HepG2 (cell line): ENCODE data around the gene CLEC3A. TPM values are rescaled to one million over a fixed set of nuclear protein-coding genes. Genes with fewer than 3 reads are reported as not detected.

ENCODE experiments used
- ATAC-seq: fragments of 200-7000 bp; cut with Tn5 transposase; 3 replicates; pipeline ENCODE4 v1.9.1; 2020; ENCODE audit warnings: mild to moderate bottlenecking, moderate library complexity
- BruUV-seq: library from RNA; stranded (reverse); fragments of 400-500 nt; replicated peaks from 2 replicates; lab custom pipeline; 2021; lab: Mats Ljungman, UMichigan
- CTCF ChIA-PET: fragments of 300-600 bp; formaldehyde crosslinking; extraction: SDS; loops from one replicate; lab custom pipeline; 2021; ENCODE audit warnings: low total read pairs, inconsistent platforms, low intra/inter-chr PET ratio; lab: Yijun Ruan, JAX
- POLR2A ChIA-PET: fragments of 350-600 bp; sonication (Branson Sonifier 250); formaldehyde crosslinking; loops from one replicate; lab custom pipeline; 2020; ENCODE audit warnings: antibody characterized with exemption, inconsistent platforms; lab: Yijun Ruan, JAX
- DNase-seq: peaks from one replicate; pipeline ENCODE4 v3.0.0-alpha.2; 2015; ENCODE audit warnings: low spot score
- FAIRE-seq: peaks from 3 replicates; lab custom pipeline; 2011; peaks lifted over from hg19 to GRCh38; lab: Jason Lieb, UNC
- H2AFZ ChIP-seq: one replicate; pipeline ENCODE4 v1.6.1; 2011; ENCODE audit warnings: low read length, inconsistent platforms
- H3K27ac ChIP-seq: fragments of 300-600 bp; 3 replicates; pipeline ENCODE4 v1.8.0; 2011; ENCODE audit warnings: mixed run types, mild to moderate bottlenecking, mixed read lengths, low read length, inconsistent platforms; ENCODE audit not compliant: insufficient read depth; ENCODE audit errors: extremely low read length
- H3K27me3 ChIP-seq, 2 experiments: fragments of 200-600 bp in 1 of 2; 2 replicates in 1 of 2; 3 replicates in 1 of 2; pipeline versions ENCODE4 v1.6.0 to v1.8.0; 2011; ENCODE audit warnings: low read length in 2 of 2, mild to moderate bottlenecking in 2 of 2, moderate library complexity in 2 of 2, inconsistent platforms in 1 of 2; ENCODE audit not compliant: insufficient read depth in 2 of 2, control insufficient read depth in 1 of 2
- H3K36me3 ChIP-seq, 2 experiments: fragments of 200-600 bp in 1 of 2; replicated peaks in 1 of 2; 2 replicates in 1 of 2; 3 replicates in 1 of 2; pipeline versions ENCODE4 v1.5.1 to v1.8.0; 2011; ENCODE audit warnings: low read length in 2 of 2, inconsistent platforms in 1 of 2; ENCODE audit not compliant: insufficient read depth in 2 of 2, control insufficient read depth in 1 of 2
- H3K4me1 ChIP-seq: 2 replicates; pipeline ENCODE4 v1.5.1; 2012; ENCODE audit warnings: low read length, inconsistent platforms; ENCODE audit not compliant: insufficient read depth
- H3K4me2 ChIP-seq: 2 replicates; pipeline ENCODE4 v1.6.0; 2011; ENCODE audit warnings: low read depth, low read length, inconsistent platforms
- H3K4me3 ChIP-seq, 3 experiments: fragments of 200-600 bp in 1 of 3; sonication (generic), shearing (Covaris generic) in 1 of 3; replicated peaks in 1 of 3; 2 replicates each; pipeline ENCODE4 v1.5.1; 2011 to 2016; ENCODE audit warnings: low read length in 3 of 3, inconsistent platforms in 2 of 3, low read depth in 2 of 3, mild to moderate bottlenecking in 2 of 3, control low read depth in 1 of 3, mixed read lengths in 1 of 3; ENCODE audit not compliant: insufficient read depth in 1 of 3
- H3K79me2 ChIP-seq: one replicate; pipeline ENCODE4 v1.6.1; 2011; ENCODE audit warnings: low read length, inconsistent platforms; ENCODE audit not compliant: insufficient read depth
- H3K9ac ChIP-seq: 2 replicates; pipeline ENCODE4 v1.6.0; 2011; ENCODE audit warnings: mild to moderate bottlenecking, low read depth, low read length, inconsistent platforms; ENCODE audit not compliant: insufficient read depth
- H3K9me3 ChIP-seq: 2 replicates; pipeline ENCODE4 v1.5.1; 2012; ENCODE audit warnings: mild to moderate bottlenecking, low read length
- H4K20me1 ChIP-seq: 2 replicates; pipeline ENCODE4 v1.6.0; 2011; ENCODE audit warnings: inconsistent platforms, mild to moderate bottlenecking, low read length, moderate library complexity; ENCODE audit not compliant: insufficient read depth
- CTCF ChIP-seq: sonication (generic); formaldehyde crosslinking; IDR thresholded peaks from 2 replicates; pipeline ENCODE4 v1.5.0; 2020; ENCODE audit warnings: mild to moderate bottlenecking, missing genetic modification reagents, moderate library complexity
- HNRNPUL1 ChIP-seq: fragments of 200-400 bp; formaldehyde crosslinking; IDR thresholded peaks from 2 replicates; pipeline ENCODE4 v1.6.1; 2017; ENCODE audit warnings: low read depth, mild to moderate bottlenecking, low read length, moderate library complexity
- SATB2 ChIP-seq: sonication (generic); formaldehyde crosslinking; IDR thresholded peaks from 2 replicates; pipeline ENCODE4 v1.5.0; 2020; ENCODE audit warnings: missing genetic modification reagents
- ZBTB21 ChIP-seq: sonication (generic); formaldehyde crosslinking; IDR thresholded peaks from 2 replicates; pipeline ENCODE4 v1.4.0; 2020; ENCODE audit warnings: missing genetic modification reagents
- ZNF251 ChIP-seq: sonication (generic); formaldehyde crosslinking; IDR thresholded peaks from 2 replicates; pipeline ENCODE4 v1.9.0; 2021; ENCODE audit warnings: mild to moderate bottlenecking, missing genetic modification reagents
- ZNF652 ChIP-seq: IDR thresholded peaks from 2 replicates; pipeline ENCODE4 v1.6.1; 2016; ENCODE audit warnings: low read depth, borderline replicate concordance
- WGBS: methylation state at CpG from one replicate; pipeline ENCODE4 v1.1.6; 2017; ENCODE audit warnings: low lambda C conversion rate; 5-methylcytosine and 5-hydroxymethylcytosine counted together
- in situ Hi-C: cut with HindIII; loops from 2 replicates; pipeline ENCODE4 v1.10.0; 2017; ENCODE audit warnings: low pct_unique_long_range_greater_than_20kb; ENCODE audit not compliant: extremely low pct_ligation_motif_present
- intact Hi-C: fragments of 100-400 bp; cut with micrococcal nuclease; formaldehyde crosslinking; loops from one replicate; pipeline ENCODE4 v1.10.0; 2022; ENCODE audit not compliant: unreplicated experiment
- polyA plus RNA-seq, 8 experiments: library from polyadenylated mRNA; depleted of rRNA in 3 of 8; stranded (reverse) in 7 of 8; unstranded in 1 of 8; fragments of >200 nt; fragmentation: Illumina TruSeq in 4 of 8; extraction: Trizol in 4 of 8; gene quantifications; 2 replicates each; pipeline versions ENCODE4 v1.2.1 to v1.2.3, GENCODE V29; 2011 to 2016; ENCODE audit warnings: low read depth in 4 of 8, missing spikeins in 1 of 8, mixed read lengths in 1 of 8; ENCODE audit not compliant: insufficient read depth in 1 of 8
- total RNA-seq, 5 experiments: library from RNA; depleted of rRNA; stranded (reverse); fragments of >200 nt; fragmentation: Illumina TruSeq; extraction: Trizol; gene quantifications; 2 replicates each; pipeline ENCODE4 v1.2.3, GENCODE V29; 2016; ENCODE audit warnings: low read depth in 1 of 5
- TF ChIP-seq, protein P1 (sequence below): sonication (generic); formaldehyde crosslinking; IDR thresholded peaks from 2 replicates; pipeline ENCODE4 v1.4.0; 2020; ENCODE audit warnings: missing genetic modification reagents
- TF ChIP-seq, protein P2 (sequence below): sonication (generic); formaldehyde crosslinking; IDR thresholded peaks from 2 replicates; pipeline ENCODE4 v1.5.0; 2020; ENCODE audit warnings: mild to moderate bottlenecking, missing genetic modification reagents

Gene CLEC3A
- total and polyA plus RNA-seq, 2 of the 13 experiments (the other 11 are each of a cell fraction or from before 2014, with no cell fraction given), result not detected

- in situ Hi-C loops, result no loop called here
- CTCF ChIA-PET, result no interaction called here
Measured at GRCh38 chr16:78060295-78060694, 37.9 kb downstream of the CLEC3A start.

GRCh38 chr16:78060809-78061208 is 38.5 kb downstream of the CLEC3A start:
- no peak overlapping the region for H3K9ac ChIP-seq
- H2AFZ ChIP-seq, result no peak overlapping the region
- ATAC-seq (no peak), FAIRE-seq (no peak), DNase-seq (no peak)
- H3K4me2 ChIP-seq, result no peak overlapping the region
- in situ Hi-C loops, result no loop called here
- BruUV-seq, result no TSS peak
- POLR2A ChIA-PET, result no interaction called here
- no peaks in the 10 kb centered on the region for H3K9me3 ChIP-seq
- H4K20me1 ChIP-seq, result no peaks in the 10 kb centered on the region
- WGBS, result 13% methylated on average over 5 of the region's 5 CpGs
- H3K27ac ChIP-seq, result no peak overlapping the region
- intact Hi-C loops, result no loop called here
- peaks cover 7% of the 10 kb centered on the region; the same call in 1 of the 2 replicates for H3K4me1 ChIP-seq
- no peaks in the 10 kb centered on the region for H3K79me2 ChIP-seq
- CTCF ChIA-PET, result no interaction called here
- H3K4me3 ChIP-seq, result no peak overlapping the region
- no peaks in the 10 kb centered on the region for H3K36me3 ChIP-seq
- H3K27me3 ChIP-seq, result peaks cover 2 to 8% of the 10 kb centered on the region in 2 experiments; a peak in 3 of 5 replicates
- no peak for TF ChIP-seq ZBTB21 (CRISPR knock-in tag)
- TF ChIP-seq, protein P1, sequence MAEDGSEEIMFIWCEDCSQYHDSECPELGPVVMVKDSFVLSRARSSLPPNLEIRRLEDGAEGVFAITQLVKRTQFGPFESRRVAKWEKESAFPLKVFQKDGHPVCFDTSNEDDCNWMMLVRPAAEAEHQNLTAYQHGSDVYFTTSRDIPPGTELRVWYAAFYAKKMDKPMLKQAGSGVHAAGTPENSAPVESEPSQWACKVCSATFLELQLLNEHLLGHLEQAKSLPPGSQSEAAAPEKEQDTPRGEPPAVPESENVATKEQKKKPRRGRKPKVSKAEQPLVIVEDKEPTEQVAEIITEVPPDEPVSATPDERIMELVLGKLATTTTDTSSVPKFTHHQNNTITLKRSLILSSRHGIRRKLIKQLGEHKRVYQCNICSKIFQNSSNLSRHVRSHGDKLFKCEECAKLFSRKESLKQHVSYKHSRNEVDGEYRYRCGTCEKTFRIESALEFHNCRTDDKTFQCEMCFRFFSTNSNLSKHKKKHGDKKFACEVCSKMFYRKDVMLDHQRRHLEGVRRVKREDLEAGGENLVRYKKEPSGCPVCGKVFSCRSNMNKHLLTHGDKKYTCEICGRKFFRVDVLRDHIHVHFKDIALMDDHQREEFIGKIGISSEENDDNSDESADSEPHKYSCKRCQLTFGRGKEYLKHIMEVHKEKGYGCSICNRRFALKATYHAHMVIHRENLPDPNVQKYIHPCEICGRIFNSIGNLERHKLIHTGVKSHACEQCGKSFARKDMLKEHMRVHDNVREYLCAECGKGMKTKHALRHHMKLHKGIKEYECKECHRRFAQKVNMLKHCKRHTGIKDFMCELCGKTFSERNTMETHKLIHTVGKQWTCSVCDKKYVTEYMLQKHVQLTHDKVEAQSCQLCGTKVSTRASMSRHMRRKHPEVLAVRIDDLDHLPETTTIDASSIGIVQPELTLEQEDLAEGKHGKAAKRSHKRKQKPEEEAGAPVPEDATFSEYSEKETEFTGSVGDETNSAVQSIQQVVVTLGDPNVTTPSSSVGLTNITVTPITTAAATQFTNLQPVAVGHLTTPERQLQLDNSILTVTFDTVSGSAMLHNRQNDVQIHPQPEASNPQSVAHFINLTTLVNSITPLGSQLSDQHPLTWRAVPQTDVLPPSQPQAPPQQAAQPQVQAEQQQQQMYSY (CRISPR knock-in tag), result no peak
- TF ChIP-seq, protein P2, sequence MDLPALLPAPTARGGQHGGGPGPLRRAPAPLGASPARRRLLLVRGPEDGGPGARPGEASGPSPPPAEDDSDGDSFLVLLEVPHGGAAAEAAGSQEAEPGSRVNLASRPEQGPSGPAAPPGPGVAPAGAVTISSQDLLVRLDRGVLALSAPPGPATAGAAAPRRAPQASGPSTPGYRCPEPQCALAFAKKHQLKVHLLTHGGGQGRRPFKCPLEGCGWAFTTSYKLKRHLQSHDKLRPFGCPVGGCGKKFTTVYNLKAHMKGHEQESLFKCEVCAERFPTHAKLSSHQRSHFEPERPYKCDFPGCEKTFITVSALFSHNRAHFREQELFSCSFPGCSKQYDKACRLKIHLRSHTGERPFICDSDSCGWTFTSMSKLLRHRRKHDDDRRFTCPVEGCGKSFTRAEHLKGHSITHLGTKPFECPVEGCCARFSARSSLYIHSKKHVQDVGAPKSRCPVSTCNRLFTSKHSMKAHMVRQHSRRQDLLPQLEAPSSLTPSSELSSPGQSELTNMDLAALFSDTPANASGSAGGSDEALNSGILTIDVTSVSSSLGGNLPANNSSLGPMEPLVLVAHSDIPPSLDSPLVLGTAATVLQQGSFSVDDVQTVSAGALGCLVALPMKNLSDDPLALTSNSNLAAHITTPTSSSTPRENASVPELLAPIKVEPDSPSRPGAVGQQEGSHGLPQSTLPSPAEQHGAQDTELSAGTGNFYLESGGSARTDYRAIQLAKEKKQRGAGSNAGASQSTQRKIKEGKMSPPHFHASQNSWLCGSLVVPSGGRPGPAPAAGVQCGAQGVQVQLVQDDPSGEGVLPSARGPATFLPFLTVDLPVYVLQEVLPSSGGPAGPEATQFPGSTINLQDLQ (CRISPR knock-in tag), result no peak
- TF ChIP-seq SATB2 (CRISPR knock-in tag), result no peak
- no peak for TF ChIP-seq ZNF251

More at GRCh38 chr16:78060295-78060694, 37.9 kb downstream of the CLEC3A start:
- DNase-seq, result no peak
- Histone ChIP-seq H3K4me1 (peaks cover 7% of the 10 kb centered on the region; the same call in 1 of the 2 replicates), H3K79me2 (no peaks in the 10 kb centered on the region), H3K36me3 (no peaks in the 10 kb centered on the region), H3K9me3 (no peaks in the 10 kb centered on the region), H3K27ac (no peak overlapping the region), H3K9ac (no peak overlapping the region), H4K20me1 (no peaks in the 10 kb centered on the region), H2AFZ (no peak overlapping the region), H3K4me2 (no peak overlapping the region), H3K4me3 (no peak overlapping the region), H3K27me3 (peaks cover 0 to 8% of the 10 kb centered on the region in 2 experiments; a peak in 3 of 5 replicates)
- no peak for ATAC-seq
- intact Hi-C loops, result no loop called here
- POLR2A ChIA-PET, result no interaction called here
- TF ChIP-seq CTCF (CRISPR knock-in tag) (0 out of 2 replicates have a peak, but pooled peaks have one; percentile 12), HNRNPUL1 (no peak), ZNF652 (peak; percentile 50; the same call in 1 of the 2 replicates)
- BruUV-seq, result no TSS peak
- FAIRE-seq, result no peak
- WGBS, result 24% methylated on average over 5 of the region's 5 CpGs
